ENCODE measurements around the gene FBXO44. TPM values are rescaled to one million over a fixed set of nuclear protein-coding genes. Genes with fewer than 3 reads are reported as not detected.

The FBXO44 gene
- total RNA-seq, 2 donors from 2014 or later = 22.7 to 27.3 TPM

DNA sequence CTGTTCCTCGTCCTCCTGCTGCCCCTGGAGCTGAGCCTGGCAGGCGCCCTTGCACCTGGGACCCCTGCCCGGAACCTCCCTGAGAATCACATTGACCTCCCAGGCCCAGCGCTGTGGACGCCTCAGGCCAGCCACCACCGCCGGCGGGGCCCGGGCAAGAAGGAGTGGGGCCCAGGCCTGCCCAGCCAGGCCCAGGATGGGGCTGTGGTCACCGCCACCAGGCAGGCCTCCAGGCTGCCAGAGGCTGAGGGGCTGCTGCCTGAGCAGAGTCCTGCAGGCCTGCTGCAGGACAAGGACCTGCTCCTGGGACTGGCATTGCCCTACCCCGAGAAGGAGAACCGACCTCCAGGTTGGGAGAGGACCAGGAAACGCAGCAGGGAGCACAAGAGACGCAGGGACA lies 51.6 kb downstream of the FBXO44 start:
- H3K9me3 Mint-ChIP-seq = no peaks in the 10 kb centered on the region

DNA sequence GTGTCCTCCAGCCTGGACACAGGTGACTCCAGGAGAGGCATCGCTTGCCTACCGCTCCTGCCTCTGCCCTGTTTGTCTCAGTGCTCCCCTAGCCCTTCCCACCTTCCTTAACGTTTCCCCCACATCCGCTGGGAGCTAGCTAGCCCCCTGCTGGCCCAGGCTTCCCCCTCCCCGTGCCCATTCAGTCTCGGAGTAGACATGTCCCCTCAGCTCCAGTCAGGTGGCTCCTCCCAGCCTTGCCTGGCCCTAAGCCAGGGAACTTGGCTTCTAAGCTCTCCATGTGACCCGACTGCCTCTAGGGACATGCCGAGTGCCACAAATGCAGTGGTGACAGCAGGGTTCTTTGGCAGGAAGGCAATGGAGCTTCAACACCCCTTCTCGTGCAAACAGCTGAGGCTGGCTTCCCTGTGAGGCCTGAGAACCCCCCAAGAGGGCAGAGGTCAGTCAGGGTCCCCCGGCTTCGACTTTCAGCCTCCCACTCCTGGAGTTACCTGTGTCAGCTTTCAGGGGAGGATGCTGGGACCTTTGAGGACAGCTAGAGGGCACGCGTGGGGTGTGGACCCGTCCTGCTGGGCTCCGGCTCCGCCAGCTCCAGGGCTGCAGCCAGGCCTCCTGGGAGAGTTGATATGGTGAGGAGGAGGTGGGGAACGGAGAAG lies 53.1 kb downstream of the FBXO44 start:
- no peaks in the 10 kb centered on the region for H3K9me3 Mint-ChIP-seq

More for the DNA sequence above, 51.6 kb downstream of the FBXO44 start:
- H3K27ac Mint-ChIP-seq = no peak overlapping the region
- ATAC-seq = no peak
- no peaks in the 10 kb centered on the region for H3K36me3 Mint-ChIP-seq
- no peak for DNase-seq (ENCODE audit: low spot score in 2 of 2)

DNA sequence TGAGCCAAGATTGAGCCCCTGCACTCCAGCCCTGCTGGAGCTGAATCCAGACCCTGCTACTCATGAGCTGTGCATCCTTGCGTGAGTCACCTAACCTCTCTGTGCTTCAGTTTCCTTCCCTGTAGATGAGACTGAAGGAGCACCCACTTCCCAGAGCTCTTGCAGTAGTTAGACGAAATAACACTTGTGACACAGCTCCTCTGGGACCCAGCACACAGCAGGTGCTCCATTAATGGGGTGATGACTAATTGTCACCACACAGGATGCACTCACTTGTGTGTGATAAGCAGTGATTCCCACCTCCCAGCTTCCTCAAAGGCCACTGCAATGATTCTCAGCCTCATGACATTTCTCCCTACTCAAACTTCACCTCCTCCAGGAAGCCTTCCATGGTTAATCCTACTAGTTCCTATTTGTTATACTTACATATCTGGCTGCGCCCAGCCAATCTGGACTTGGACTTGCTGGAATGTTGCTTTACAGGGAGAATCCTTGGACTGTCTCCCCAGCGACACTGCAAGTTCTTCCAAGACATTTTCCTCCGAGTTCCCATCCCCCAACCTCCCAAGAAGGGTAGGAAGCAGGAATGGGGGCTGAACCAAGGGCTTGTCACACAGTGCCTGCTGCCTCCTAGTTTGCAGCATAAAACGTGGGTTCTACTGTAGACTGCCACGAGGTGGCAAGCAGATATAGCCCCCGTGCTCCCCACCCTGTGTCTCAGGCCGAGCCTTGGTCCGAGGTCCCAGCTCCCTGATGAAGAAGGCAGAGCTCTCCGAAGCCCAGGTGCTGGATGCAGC lies 54.1 kb downstream of the FBXO44 start:
- H3K27ac Mint-ChIP-seq = peak overlapping the region in 1 of 2 donors; percentile 72
- peak in 1 of 2 donors; percentile 68 for ATAC-seq
- no peak for DNase-seq (ENCODE audit: low spot score in 2 of 2)
- no peaks in the 10 kb centered on the region for H3K36me3 Mint-ChIP-seq
- no peaks in the 10 kb centered on the region for H3K9me3 Mint-ChIP-seq

More for the DNA sequence above, 53.1 kb downstream of the FBXO44 start:
- H3K27ac Mint-ChIP-seq = peak overlapping the region in 1 of 2 donors; percentile 3
- no peaks in the 10 kb centered on the region for H3K36me3 Mint-ChIP-seq
- ATAC-seq (no peak), DNase-seq (ENCODE audit: low spot score in 2 of 2) (no peak)

DNA sequence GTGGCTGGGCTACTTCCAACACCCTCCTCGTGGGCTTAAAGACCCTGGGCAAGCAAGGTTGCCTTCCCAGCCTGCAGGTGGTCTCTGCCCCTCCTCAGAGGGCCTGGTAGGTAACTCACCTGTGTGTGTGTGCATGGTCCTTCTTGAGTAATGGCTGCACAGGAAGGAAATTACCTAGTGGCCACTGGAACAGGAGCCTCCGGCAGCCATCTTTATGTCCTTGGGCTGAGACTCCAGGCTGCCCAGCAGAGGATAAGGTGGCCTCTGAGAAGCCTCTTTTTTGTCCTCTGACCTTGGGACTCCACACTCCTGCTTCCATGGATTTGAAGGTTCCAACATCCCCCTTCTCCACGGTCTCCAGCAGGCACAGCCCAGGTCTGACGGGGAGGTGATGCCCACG lies 56.8 kb downstream of the FBXO44 start:
- ATAC-seq (no peak), DNase-seq (ENCODE audit: low spot score in 2 of 2) (no peak)
- no peaks in the 10 kb centered on the region for H3K36me3 Mint-ChIP-seq
- H3K9me3 Mint-ChIP-seq = no peaks in the 10 kb centered on the region
- H3K27ac Mint-ChIP-seq = no peak overlapping the region

DNA sequence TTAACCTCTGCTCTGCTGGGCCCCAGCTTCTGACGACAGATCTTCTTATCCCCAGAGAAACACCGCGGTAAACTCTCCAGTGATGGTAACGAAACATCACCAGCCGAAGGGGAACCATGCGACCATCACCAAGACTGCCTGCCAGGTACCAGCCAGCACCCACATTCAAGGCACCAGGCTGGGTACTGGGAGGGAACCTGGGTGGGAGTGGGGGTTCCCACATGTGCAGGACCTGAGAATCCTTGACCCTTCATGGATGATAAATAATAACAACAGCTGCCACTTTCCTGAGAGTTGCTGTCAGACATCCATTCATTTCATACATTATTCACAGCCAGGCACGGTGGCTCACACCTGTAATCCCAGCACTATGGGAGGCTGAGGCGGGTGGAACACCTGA lies 57.6 kb downstream of the FBXO44 start:
- ATAC-seq = no peak
- Mint-ChIP-seq H3K27ac (no peak overlapping the region), H3K9me3 (no peaks in the 10 kb centered on the region), H3K36me3 (no peaks in the 10 kb centered on the region)
- no peak for DNase-seq (ENCODE audit: low spot score in 2 of 2)

Other genes starting within 250 kb of the FBXO44 start
- under 1 TPM; 0.80 to 0.82 TPM for gene DISP3, start 175.7 kb upstream of the FBXO44 start, total RNA-seq
- 1 to 10 TPM; 1.9 to 2.0 TPM for gene FBXO2, start 448 bp upstream of the FBXO44 start, total RNA-seq
- 10 to 100 TPM in 1 of 2 donors, 1 to 10 TPM in 1; 3.2 to 11.2 TPM for gene FBXO6, start 9.3 kb downstream of the FBXO44 start, total RNA-seq
- 100 to 1,000 TPM in 1 of 2 donors, 10 to 100 TPM in 1; 76.7 to 115 TPM for gene MAD2L2, start 26.3 kb downstream of the FBXO44 start, total RNA-seq
- under 1 TPM; 0.04 to 0.46 TPM for gene DRAXIN, start 36.8 kb downstream of the FBXO44 start, total RNA-seq
- 10 to 100 TPM in 1 of 2 donors, 1 to 10 TPM in 1; 9.7 to 24.1 TPM for gene AGTRAP, start 81.3 kb downstream of the FBXO44 start, total RNA-seq
- gene C1orf167, start 107.3 kb downstream of the FBXO44 start, total RNA-seq = not detected
- gene MTHFR, start 151.1 kb downstream of the FBXO44 start, total RNA-seq = 10 to 100 TPM; 14.8 to 18.2 TPM
- gene CLCN6, start 151.3 kb downstream of the FBXO44 start, total RNA-seq = 10 to 100 TPM; 14.8 to 16.6 TPM
- not detected for gene NPPA, start 192.9 kb downstream of the FBXO44 start, total RNA-seq
- gene NPPB, start 204.1 kb downstream of the FBXO44 start, total RNA-seq = not detected